Mucosa of stomach (tissue), 1 donor: ENCODE measurements around the gene DLG2.

Experiments used
- H3K27me3 ChIP-seq: one replicate; pipeline ENCODE4 v1.7.0; 2013; ENCODE audit warnings: mild to moderate bottlenecking, low read length; ENCODE audit not compliant: control insufficient read depth, insufficient read depth
- H3K36me3 ChIP-seq: one replicate; pipeline ENCODE4 v1.7.0; 2013; ENCODE audit warnings: low read length; ENCODE audit not compliant: control insufficient read depth, insufficient read depth
- H3K4me1 ChIP-seq: one replicate; pipeline ENCODE4 v1.7.0; 2013; ENCODE audit warnings: mild to moderate bottlenecking, low read length; ENCODE audit not compliant: control insufficient read depth, insufficient read depth
- H3K4me3 ChIP-seq: one replicate; pipeline ENCODE4 v1.7.0; 2013; ENCODE audit warnings: low read length
- H3K9ac ChIP-seq: one replicate; pipeline ENCODE4 v1.7.0; 2013; ENCODE audit warnings: mild to moderate bottlenecking, low read length, moderate library complexity
- H3K9me3 ChIP-seq: one replicate; pipeline ENCODE4 v1.7.0; 2013; ENCODE audit warnings: mild to moderate bottlenecking, low read length, moderate library complexity; ENCODE audit not compliant: control insufficient read depth
- donor health status: Pancreatic carcinoma.

The DLG2 gene

DNA sequence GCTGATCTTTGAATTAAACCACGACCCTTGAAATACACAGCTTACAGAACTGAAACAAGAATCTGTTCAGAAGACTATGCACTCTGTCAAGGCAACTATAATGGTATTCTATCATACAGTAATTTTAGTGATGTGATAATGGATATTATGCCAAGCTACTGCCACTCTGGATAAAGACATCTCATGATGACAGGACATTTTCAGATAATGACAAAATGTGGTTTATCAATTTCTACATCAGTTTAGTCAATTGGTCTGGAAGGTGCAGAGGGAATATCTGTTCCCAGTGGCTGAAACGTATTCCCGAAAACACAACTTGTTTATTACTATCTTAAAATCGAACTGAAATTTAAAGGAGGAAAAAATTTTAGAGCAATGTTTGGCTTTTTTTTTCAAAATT is 1331.3 kb downstream of the DLG2 start:
- H3K27me3 ChIP-seq, result no peaks in the 10 kb centered on the region
- no peak overlapping the region for H3K9ac ChIP-seq
- no peaks in the 10 kb centered on the region for H3K9me3 ChIP-seq
- no peaks in the 10 kb centered on the region for H3K36me3 ChIP-seq
- no peaks in the 10 kb centered on the region for H3K4me1 ChIP-seq
- H3K4me3 ChIP-seq, result no peak overlapping the region

GRCh38 chr11:84292955-84293354 is 1334.2 kb downstream of the DLG2 start:
- H3K4me3 ChIP-seq, result no peak overlapping the region

GRCh38 chr11:84292006-84292405 is 1335.1 kb downstream of the DLG2 start:
- H3K36me3 ChIP-seq, result no peaks in the 10 kb centered on the region
- H3K4me1 ChIP-seq, result no peaks in the 10 kb centered on the region
- H3K4me3 ChIP-seq, result no peak overlapping the region
- H3K27me3 ChIP-seq, result no peaks in the 10 kb centered on the region
- H3K9me3 ChIP-seq, result no peaks in the 10 kb centered on the region
- H3K9ac ChIP-seq, result no peak overlapping the region

More at GRCh38 chr11:84292955-84293354, 1334.2 kb downstream of the DLG2 start:
- Histone ChIP-seq H3K4me1 (no peaks in the 10 kb centered on the region), H3K9me3 (no peaks in the 10 kb centered on the region), H3K27me3 (no peaks in the 10 kb centered on the region), H3K9ac (no peak overlapping the region), H3K36me3 (no peaks in the 10 kb centered on the region)

DNA sequence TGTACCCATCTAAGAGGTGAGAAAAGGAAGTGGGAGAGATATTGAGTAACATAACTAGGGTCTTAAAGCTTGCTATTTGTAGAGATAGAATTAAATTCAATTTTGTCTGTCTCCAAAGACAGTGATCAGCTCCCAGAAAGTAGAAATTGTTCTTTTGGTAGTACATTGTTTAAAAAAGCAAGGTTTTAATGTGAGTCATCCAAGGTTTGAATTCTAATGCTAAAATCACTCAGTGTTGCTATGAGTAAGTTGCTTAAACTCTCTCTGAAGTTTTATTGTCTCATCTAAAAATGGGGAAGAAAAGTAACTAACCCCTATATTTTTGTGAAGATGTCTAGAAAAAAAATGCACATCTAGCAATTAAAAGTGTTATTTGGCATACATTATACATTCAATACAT is 1336.5 kb downstream of the DLG2 start:
- Histone ChIP-seq H3K36me3 (no peaks in the 10 kb centered on the region), H3K9me3 (no peaks in the 10 kb centered on the region), H3K27me3 (no peaks in the 10 kb centered on the region), H3K4me1 (no peaks in the 10 kb centered on the region), H3K9ac (no peak overlapping the region), H3K4me3 (no peak overlapping the region)

GRCh38 chr11:84289381-84289906 is 1337.7 kb downstream of the DLG2 start:
- Histone ChIP-seq H3K4me3 (no peak overlapping the region), H3K4me1 (no peaks in the 10 kb centered on the region), H3K27me3 (no peaks in the 10 kb centered on the region), H3K9ac (no peak overlapping the region), H3K9me3 (no peaks in the 10 kb centered on the region), H3K36me3 (no peaks in the 10 kb centered on the region)

GRCh38 chr11:84273541-84273940 is 1353.6 kb downstream of the DLG2 start:
- no peaks in the 10 kb centered on the region for H3K36me3 ChIP-seq
- H3K4me1 ChIP-seq, result no peaks in the 10 kb centered on the region
- H3K4me3 ChIP-seq, result no peak overlapping the region
- no peak overlapping the region for H3K9ac ChIP-seq
- no peaks in the 10 kb centered on the region for H3K9me3 ChIP-seq
- no peaks in the 10 kb centered on the region for H3K27me3 ChIP-seq

GRCh38 chr11:84270466-84270865 is 1356.7 kb downstream of the DLG2 start:
- Histone ChIP-seq H3K27me3 (no peaks in the 10 kb centered on the region), H3K36me3 (no peaks in the 10 kb centered on the region), H3K9me3 (no peaks in the 10 kb centered on the region), H3K9ac (no peak overlapping the region), H3K4me3 (no peak overlapping the region), H3K4me1 (no peaks in the 10 kb centered on the region)

GRCh38 chr11:84264066-84264465 is 1363.1 kb downstream of the DLG2 start:
- Histone ChIP-seq H3K9me3 (no peaks in the 10 kb centered on the region), H3K9ac (no peak overlapping the region), H3K4me3 (no peak overlapping the region), H3K4me1 (no peaks in the 10 kb centered on the region), H3K36me3 (no peaks in the 10 kb centered on the region), H3K27me3 (no peaks in the 10 kb centered on the region)

DNA sequence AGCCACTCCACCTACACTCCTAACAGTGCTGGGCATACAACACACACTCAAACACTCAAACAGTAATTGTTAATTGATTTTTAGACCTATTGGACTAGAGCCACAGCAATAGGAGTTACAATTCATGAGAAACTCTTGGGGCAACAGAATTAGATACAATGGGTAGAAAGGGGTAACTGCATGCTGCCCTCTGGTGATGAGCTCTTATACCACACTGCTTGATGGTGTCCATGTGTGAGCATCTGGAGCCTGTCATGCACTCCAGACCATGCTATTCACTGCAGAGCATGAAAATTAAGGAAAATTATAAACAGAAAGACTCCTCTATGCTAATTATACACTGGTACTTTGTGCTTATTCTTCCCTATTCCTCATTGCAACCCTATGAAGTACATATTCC is 1365.4 kb downstream of the DLG2 start:
- no peaks in the 10 kb centered on the region for H3K36me3 ChIP-seq
- H3K4me3 ChIP-seq, result no peak overlapping the region
- H3K9me3 ChIP-seq, result no peaks in the 10 kb centered on the region
- H3K27me3 ChIP-seq, result no peaks in the 10 kb centered on the region
- H3K9ac ChIP-seq, result no peak overlapping the region
- H3K4me1 ChIP-seq, result no peaks in the 10 kb centered on the region

GRCh38 chr11:84260862-84261261 is 1366.3 kb downstream of the DLG2 start:
- H3K4me3 ChIP-seq, result no peak overlapping the region
- H3K9me3 ChIP-seq, result no peaks in the 10 kb centered on the region

GRCh38 chr11:84256618-84257017 is 1370.5 kb downstream of the DLG2 start:
- Histone ChIP-seq H3K27me3 (no peaks in the 10 kb centered on the region), H3K4me1 (no peaks in the 10 kb centered on the region), H3K9ac (no peak overlapping the region), H3K4me3 (no peak overlapping the region), H3K9me3 (no peaks in the 10 kb centered on the region), H3K36me3 (no peaks in the 10 kb centered on the region)

More at GRCh38 chr11:84260862-84261261, 1366.3 kb downstream of the DLG2 start:
- H3K36me3 ChIP-seq, result no peaks in the 10 kb centered on the region
- no peaks in the 10 kb centered on the region for H3K27me3 ChIP-seq
- no peaks in the 10 kb centered on the region for H3K4me1 ChIP-seq
- H3K9ac ChIP-seq, result no peak overlapping the region

DNA sequence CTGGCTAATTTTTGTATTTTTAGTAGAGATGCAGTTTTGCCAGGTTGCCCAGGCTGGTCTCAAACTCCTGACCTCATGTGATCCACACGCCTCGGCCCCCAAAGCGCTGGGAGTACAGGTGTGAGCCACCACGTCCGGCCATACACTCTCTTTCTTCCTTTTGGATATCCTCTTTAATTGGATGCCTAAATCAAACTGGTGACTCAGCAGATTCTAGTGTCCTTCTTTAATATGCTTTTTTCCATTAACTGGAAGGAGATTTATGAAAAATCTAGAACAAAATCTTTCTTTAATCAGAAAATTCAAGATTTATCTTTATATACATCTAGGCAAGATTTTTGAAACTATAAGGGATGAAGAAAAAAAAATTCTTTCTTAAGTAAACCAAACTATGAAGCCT is 1371.7 kb downstream of the DLG2 start:
- Histone ChIP-seq H3K4me1 (no peaks in the 10 kb centered on the region), H3K9me3 (no peaks in the 10 kb centered on the region)

More for the DNA sequence above, 1371.7 kb downstream of the DLG2 start:
- H3K27me3 ChIP-seq, result no peaks in the 10 kb centered on the region
- H3K36me3 ChIP-seq, result no peaks in the 10 kb centered on the region
- no peak overlapping the region for H3K9ac ChIP-seq
- H3K4me3 ChIP-seq, result no peak overlapping the region
